ENCODE results near the gene RIT2. TPM values are rescaled to one million over a fixed set of nuclear protein-coding genes. Genes with fewer than 3 reads are reported as not detected.

Gene RIT2
- total RNA-seq, 1 donor from 2014 or later = not detected

DNA sequence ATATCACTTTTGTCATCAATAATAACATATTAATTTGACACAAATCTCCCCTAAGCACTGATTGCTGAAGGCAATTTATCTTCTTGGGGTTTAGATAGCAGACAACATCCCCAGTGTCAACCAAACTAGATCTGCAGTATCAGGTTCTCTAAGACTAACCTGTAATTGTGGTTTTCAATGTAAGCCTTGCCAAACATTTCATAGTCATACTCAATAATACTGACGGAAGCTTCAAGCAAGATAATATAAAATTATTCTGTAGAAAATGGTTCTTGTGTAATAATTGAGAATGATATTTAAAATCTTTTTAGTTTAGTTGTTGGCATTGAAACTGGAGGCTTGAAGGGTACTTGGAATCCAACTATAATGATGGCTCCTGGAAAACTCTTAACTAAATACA lies 186.3 kb downstream of the RIT2 start:
- H3K36me3 ChIP-seq (ENCODE audit: control insufficient read depth, insufficient read depth, low read length) = no peaks in the 10 kb centered on the region
- H3K27me3 ChIP-seq (ENCODE audit: control insufficient read depth, insufficient read depth, low read length) = no peaks in the 10 kb centered on the region

DNA sequence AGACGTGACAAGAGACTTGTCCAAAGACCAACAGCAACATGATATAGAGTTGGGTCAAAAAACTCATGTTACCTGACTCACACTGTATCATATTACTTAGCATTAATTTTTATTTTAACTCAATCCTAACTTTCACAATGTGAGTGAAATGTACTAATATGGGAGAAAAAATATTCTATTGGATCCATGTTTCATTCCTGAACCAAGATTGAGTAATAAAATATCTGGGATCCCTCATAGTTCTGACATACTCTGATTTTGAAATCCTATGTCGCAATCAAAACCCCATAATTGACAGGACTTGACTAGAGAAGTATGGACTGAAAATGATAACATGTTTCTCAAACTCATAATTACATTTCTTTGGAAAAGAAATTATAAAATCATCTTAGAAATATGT lies 190.4 kb downstream of the RIT2 start:
- Histone ChIP-seq H3K27me3 (ENCODE audit: control insufficient read depth, insufficient read depth, low read length) (no peaks in the 10 kb centered on the region), H3K36me3 (ENCODE audit: control insufficient read depth, insufficient read depth, low read length) (no peaks in the 10 kb centered on the region), H3K4me3 (ENCODE audit: low read depth, low read length) (no peak overlapping the region)
- TF ChIP-seq, protein P1, sequence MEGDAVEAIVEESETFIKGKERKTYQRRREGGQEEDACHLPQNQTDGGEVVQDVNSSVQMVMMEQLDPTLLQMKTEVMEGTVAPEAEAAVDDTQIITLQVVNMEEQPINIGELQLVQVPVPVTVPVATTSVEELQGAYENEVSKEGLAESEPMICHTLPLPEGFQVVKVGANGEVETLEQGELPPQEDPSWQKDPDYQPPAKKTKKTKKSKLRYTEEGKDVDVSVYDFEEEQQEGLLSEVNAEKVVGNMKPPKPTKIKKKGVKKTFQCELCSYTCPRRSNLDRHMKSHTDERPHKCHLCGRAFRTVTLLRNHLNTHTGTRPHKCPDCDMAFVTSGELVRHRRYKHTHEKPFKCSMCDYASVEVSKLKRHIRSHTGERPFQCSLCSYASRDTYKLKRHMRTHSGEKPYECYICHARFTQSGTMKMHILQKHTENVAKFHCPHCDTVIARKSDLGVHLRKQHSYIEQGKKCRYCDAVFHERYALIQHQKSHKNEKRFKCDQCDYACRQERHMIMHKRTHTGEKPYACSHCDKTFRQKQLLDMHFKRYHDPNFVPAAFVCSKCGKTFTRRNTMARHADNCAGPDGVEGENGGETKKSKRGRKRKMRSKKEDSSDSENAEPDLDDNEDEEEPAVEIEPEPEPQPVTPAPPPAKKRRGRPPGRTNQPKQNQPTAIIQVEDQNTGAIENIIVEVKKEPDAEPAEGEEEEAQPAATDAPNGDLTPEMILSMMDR (IDR thresholded peaks at IDR 0.05; ENCODE audit: insufficient read depth, low read length, poor library complexity, severe bottlenecking) = no peak
- DNase-seq (ENCODE audit: low read depth) = no peak

More for the DNA sequence above, 186.3 kb downstream of the RIT2 start:
- DNase-seq (ENCODE audit: low read depth) = no peak
- no peak overlapping the region for H3K4me3 ChIP-seq (ENCODE audit: low read depth, low read length)
- TF ChIP-seq, protein P1 (IDR thresholded peaks at IDR 0.05; ENCODE audit: insufficient read depth, low read length, poor library complexity, severe bottlenecking) = no peak

DNA sequence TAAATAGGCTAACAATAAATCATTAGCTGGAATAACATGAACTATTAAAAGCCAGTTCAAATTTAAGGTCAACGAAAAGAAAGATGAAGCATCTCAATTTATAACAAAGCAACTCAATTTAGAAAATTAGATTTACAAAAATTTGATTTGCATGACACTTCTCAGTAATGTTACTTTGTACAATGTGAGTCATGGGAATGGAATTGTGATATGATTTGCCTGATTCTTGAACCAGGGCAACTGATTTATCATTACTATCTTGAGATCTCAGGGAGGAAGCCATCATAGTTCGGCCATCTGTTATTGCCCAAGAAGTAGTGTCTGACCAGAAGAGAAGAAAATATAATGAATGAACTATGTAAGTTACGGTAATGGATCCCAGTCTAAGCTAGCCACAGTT lies 193.1 kb downstream of the RIT2 start:
- H3K27me3 ChIP-seq (ENCODE audit: control insufficient read depth, insufficient read depth, low read length) = no peaks in the 10 kb centered on the region
- no peak for DNase-seq (ENCODE audit: low read depth)
- H3K4me3 ChIP-seq (ENCODE audit: low read depth, low read length) = no peak overlapping the region
- H3K36me3 ChIP-seq (ENCODE audit: control insufficient read depth, insufficient read depth, low read length) = no peaks in the 10 kb centered on the region
- TF ChIP-seq, protein P1 (IDR thresholded peaks at IDR 0.05; ENCODE audit: insufficient read depth, low read length, poor library complexity, severe bottlenecking) = no peak

DNA sequence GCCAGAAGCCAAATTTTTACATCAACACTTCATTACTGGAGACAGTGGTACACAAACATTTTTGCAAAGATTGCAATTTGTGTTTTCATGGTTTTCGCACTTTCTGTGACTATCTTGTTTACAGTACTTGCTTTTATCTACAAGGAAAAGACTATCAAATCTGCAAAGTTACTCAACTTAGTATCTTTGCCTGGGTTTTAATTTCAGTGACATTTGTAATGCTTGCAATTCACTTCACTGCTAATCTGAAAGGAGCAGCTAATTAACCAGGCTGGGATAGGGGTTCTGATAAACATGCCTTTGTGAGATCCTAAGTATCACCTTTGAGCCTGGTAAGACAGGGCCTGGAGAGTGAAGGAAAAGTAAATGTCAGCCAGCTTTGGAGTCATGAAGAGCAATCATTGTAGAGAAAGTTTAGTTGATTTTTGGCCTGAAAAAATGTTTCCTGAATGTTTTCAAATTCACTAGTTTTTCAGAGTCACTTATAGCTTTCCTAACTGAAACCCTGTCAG lies 194.2 kb downstream of the RIT2 start:
- TF ChIP-seq, protein P1 (IDR thresholded peaks at IDR 0.05; ENCODE audit: insufficient read depth, low read length, poor library complexity, severe bottlenecking) = no peak
- Histone ChIP-seq H3K27me3 (ENCODE audit: control insufficient read depth, insufficient read depth, low read length) (no peaks in the 10 kb centered on the region), H3K36me3 (ENCODE audit: control insufficient read depth, insufficient read depth, low read length) (no peaks in the 10 kb centered on the region), H3K4me3 (ENCODE audit: low read depth, low read length) (no peak overlapping the region)
- no peak for DNase-seq (ENCODE audit: low read depth)

DNA sequence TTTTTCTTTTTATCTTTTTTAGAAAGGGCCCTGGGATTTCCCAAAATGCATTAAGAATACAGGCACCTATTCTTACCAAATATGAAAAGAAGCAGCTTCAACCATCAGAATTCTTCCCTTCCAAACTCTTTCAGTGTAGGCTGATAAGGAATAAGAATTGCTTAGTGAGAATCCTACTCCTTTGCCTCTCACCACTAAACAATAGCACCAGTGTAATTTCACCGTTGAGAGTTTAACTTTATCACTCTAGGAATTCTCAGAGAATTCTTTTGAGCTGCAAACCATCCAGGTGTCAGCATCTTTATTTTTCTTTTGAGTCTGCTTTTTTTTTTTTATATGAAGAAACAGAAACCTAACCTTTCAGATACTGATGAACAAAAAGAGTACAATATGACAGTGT lies 194.9 kb downstream of the RIT2 start:
- H3K36me3 ChIP-seq (ENCODE audit: control insufficient read depth, insufficient read depth, low read length) = no peaks in the 10 kb centered on the region
- DNase-seq (ENCODE audit: low read depth) = no peak
- TF ChIP-seq, protein P1 (IDR thresholded peaks at IDR 0.05; ENCODE audit: insufficient read depth, low read length, poor library complexity, severe bottlenecking) = no peak
- no peaks in the 10 kb centered on the region for H3K27me3 ChIP-seq (ENCODE audit: control insufficient read depth, insufficient read depth, low read length)
- H3K4me3 ChIP-seq (ENCODE audit: low read depth, low read length) = no peak overlapping the region

DNA sequence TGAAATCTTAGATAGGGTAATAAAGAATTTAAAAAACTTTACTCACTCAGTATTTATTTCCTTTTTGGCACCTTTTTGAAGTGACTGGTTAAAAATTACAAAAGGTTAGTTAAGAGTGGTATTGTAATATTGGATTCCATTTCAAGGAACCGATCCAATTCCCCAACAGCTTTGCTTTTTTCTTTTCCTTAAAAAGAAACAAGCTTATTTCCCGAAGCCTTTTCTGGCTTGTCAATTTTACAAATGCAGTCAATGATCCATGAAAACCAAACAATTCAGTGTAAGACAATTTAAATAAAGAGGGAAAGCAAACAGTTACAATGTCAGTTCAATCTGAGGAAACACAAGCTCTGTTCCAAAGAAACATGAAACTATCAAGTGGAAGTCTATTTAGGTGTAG lies 200.2 kb downstream of the RIT2 start:
- DNase-seq (ENCODE audit: low read depth) = no peak
- no peaks in the 10 kb centered on the region for H3K27me3 ChIP-seq (ENCODE audit: control insufficient read depth, insufficient read depth, low read length)
- no peaks in the 10 kb centered on the region for H3K36me3 ChIP-seq (ENCODE audit: control insufficient read depth, insufficient read depth, low read length)
- TF ChIP-seq, protein P1 (IDR thresholded peaks at IDR 0.05; ENCODE audit: insufficient read depth, low read length, poor library complexity, severe bottlenecking) = no peak
- H3K4me3 ChIP-seq (ENCODE audit: low read depth, low read length) = no peak overlapping the region
